Neuronal stem cell (in vitro differentiated cells): Measurements from ENCODE around the gene C3orf33.

ENCODE experiments used
- DNase-seq: peaks from one replicate; pipeline ENCODE4 v3.0.0-alpha.2; 2013; ENCODE audit warnings: low spot score
- H2AFZ ChIP-seq: one replicate; pipeline ENCODE4 v1.6.1; 2013; ENCODE audit warnings: mild to moderate bottlenecking, low read length, inconsistent platforms
- H2AK5ac ChIP-seq: 2 replicates; pipeline ENCODE4 v1.6.1; 2013; ENCODE audit warnings: low read depth, mild to moderate bottlenecking, inconsistent platforms, low read length, moderate library complexity, mixed read lengths
- H2BK120ac ChIP-seq: 2 replicates; pipeline ENCODE4 v1.6.1; 2013; ENCODE audit warnings: low read depth, mild to moderate bottlenecking, inconsistent platforms, low read length, moderate library complexity, mixed read lengths
- H2BK12ac ChIP-seq: one replicate; pipeline ENCODE4 v1.6.1; 2013; ENCODE audit warnings: low read length, inconsistent platforms
- H2BK15ac ChIP-seq: 2 replicates; pipeline ENCODE4 v1.6.1; 2013; ENCODE audit warnings: mild to moderate bottlenecking, low read length, inconsistent platforms, mixed read lengths
- H2BK5ac ChIP-seq: one replicate; pipeline ENCODE4 v1.6.1; 2013; ENCODE audit warnings: inconsistent platforms, mild to moderate bottlenecking, low read length, moderate library complexity
- H3K14ac ChIP-seq: one replicate; pipeline ENCODE4 v1.6.1; 2013; ENCODE audit warnings: low read length, inconsistent platforms
- H3K18ac ChIP-seq: 2 replicates; pipeline ENCODE4 v1.6.1; 2013; ENCODE audit warnings: low read length, inconsistent platforms
- H3K23ac ChIP-seq: 2 replicates; pipeline ENCODE4 v1.6.1; 2013; ENCODE audit warnings: low read depth, mild to moderate bottlenecking, mixed read lengths, low read length, inconsistent platforms; ENCODE audit not compliant: poor library complexity
- H3K27ac ChIP-seq: replicated peaks from 3 replicates; pipeline ENCODE4 v1.5.1; 2013; ENCODE audit warnings: low read length, inconsistent platforms
- H3K27me3 ChIP-seq, 3 experiments: 2 replicates each; pipeline ENCODE4 v1.6.1; 2013; ENCODE audit warnings: low read length in 3 of 3, mild to moderate bottlenecking in 2 of 3, inconsistent platforms in 1 of 3, low read depth in 1 of 3, mixed read lengths in 1 of 3, moderate library complexity in 1 of 3; ENCODE audit not compliant: control insufficient read depth in 3 of 3, insufficient read depth in 3 of 3
- H3K36me3 ChIP-seq, 2 donors: replicated peaks in 1 of 2; 2 replicates each; pipeline ENCODE4 v1.6.1; 2013; ENCODE audit warnings: low read length in 2 of 2; ENCODE audit not compliant: control insufficient read depth in 2 of 2, insufficient read depth in 2 of 2
- H3K4ac ChIP-seq: 2 replicates; pipeline ENCODE4 v1.6.1; 2013; ENCODE audit warnings: inconsistent platforms, mild to moderate bottlenecking, low read length, moderate library complexity
- H3K4me1 ChIP-seq, 2 donors: 1 replicate in 1 of 2; 2 replicates in 1 of 2; pipeline ENCODE4 v1.6.1; 2013; ENCODE audit warnings: low read length in 2 of 2, low read depth in 1 of 2; ENCODE audit not compliant: control insufficient read depth in 2 of 2, insufficient read depth in 1 of 2
- H3K4me2 ChIP-seq: one replicate; pipeline ENCODE4 v1.6.1; 2013; ENCODE audit warnings: mild to moderate bottlenecking, low read length, inconsistent platforms; ENCODE audit not compliant: insufficient read depth, poor library complexity, severe bottlenecking
- H3K4me3 ChIP-seq, 2 donors: 2 replicates each; pipeline ENCODE4 v1.5.1; 2013; ENCODE audit warnings: low read length in 2 of 2, mild to moderate bottlenecking in 2 of 2, inconsistent platforms in 1 of 2, moderate library complexity in 1 of 2
- H3K79me1 ChIP-seq: one replicate; pipeline ENCODE4 v1.6.1; 2013; ENCODE audit warnings: low read depth, mild to moderate bottlenecking, inconsistent platforms, low read length, moderate library complexity
- H3K9ac ChIP-seq: one replicate; pipeline ENCODE4 v1.6.1; 2013; ENCODE audit warnings: mild to moderate bottlenecking, low read depth, low read length, inconsistent platforms; ENCODE audit not compliant: poor library complexity
- H3K9me3 ChIP-seq, 2 donors: replicated peaks in 1 of 2; 2 replicates each; pipeline versions ENCODE3 to v1.6.1; 2013; ENCODE audit warnings: low read length in 2 of 2, mild to moderate bottlenecking in 2 of 2, inconsistent platforms in 1 of 2, low read depth in 1 of 2, mixed read lengths in 1 of 2, moderate library complexity in 1 of 2; ENCODE audit not compliant: control insufficient read depth in 2 of 2, insufficient read depth in 1 of 2
- H4K8ac ChIP-seq: one replicate; pipeline ENCODE4 v1.6.1; 2013; ENCODE audit warnings: low read depth, mild to moderate bottlenecking, inconsistent platforms, low read length, moderate library complexity
- H4K91ac ChIP-seq: one replicate; pipeline ENCODE4 v1.6.1; 2013; ENCODE audit warnings: low read length, low read depth, mild to moderate bottlenecking, inconsistent platforms; ENCODE audit not compliant: poor library complexity
- WGBS, 2 donors: extraction: QIAGEN DNeasy Blood & Tissue Kit; methylation state at CpG; one replicate each; pipeline ENCODE4 v1.1.7; 2013; ENCODE audit warnings: missing lambda C conversion rate in 2 of 2, mixed read lengths in 1 of 2; ENCODE audit not compliant: insufficient read length in 2 of 2, insufficient replicate concordance in 1 of 2; ENCODE audit errors: extremely low coverage in 2 of 2; 5-methylcytosine and 5-hydroxymethylcytosine counted together

C3orf33 gene

GRCh38 chr3:155760653-155761052 lies 45.4 kb downstream of the C3orf33 start:
- Histone ChIP-seq H3K14ac (no peak overlapping the region), H2BK5ac (no peak overlapping the region), H3K9ac (no peak overlapping the region), H3K27ac (no peak overlapping the region), H3K23ac (no peak overlapping the region), H3K9me3 (no peaks in the 10 kb centered on the region), H2AFZ (no peak overlapping the region), H3K4ac (no peak overlapping the region), H2BK120ac (no peak overlapping the region), H3K36me3 (peaks cover 0 to 21% of the 10 kb centered on the region in 2 donors), H4K91ac (no peak overlapping the region), H3K4me3 (no peak overlapping the region), H2AK5ac (no peak overlapping the region), H3K18ac (no peak overlapping the region), H3K79me1 (no peaks in the 10 kb centered on the region), H4K8ac (no peak overlapping the region), H3K4me2 (no peak overlapping the region), H3K27me3 (no peaks in the 10 kb centered on the region), H2BK15ac (no peak overlapping the region), H3K4me1 (no peaks in the 10 kb centered on the region), H2BK12ac (no peak overlapping the region)
- no CpG with 5 or more reads among the region's 4 CpGs for WGBS, 2 donors
- DNase-seq: no peak

- H3K14ac ChIP-seq: no peak overlapping the region
- DNase-seq: no peak
- no peak overlapping the region for H3K9ac ChIP-seq
- H4K91ac ChIP-seq: no peak overlapping the region
- H3K4me3 ChIP-seq: no peak overlapping the region
- no peaks in the 10 kb centered on the region for H3K79me1 ChIP-seq
- H2BK120ac ChIP-seq: no peak overlapping the region
- H3K27me3 ChIP-seq: no peaks in the 10 kb centered on the region
- no peak overlapping the region for H2BK15ac ChIP-seq
- no peak overlapping the region for H3K18ac ChIP-seq
- no CpG with 5 or more reads among the region's 7 CpGs for WGBS, 2 donors
- H3K4me2 ChIP-seq: no peak overlapping the region
- H3K27ac ChIP-seq: no peak overlapping the region
- peaks cover 0 to 3% of the 10 kb centered on the region in 2 donors for H3K4me1 ChIP-seq
- H2AFZ ChIP-seq: no peak overlapping the region
- no peak overlapping the region for H2BK12ac ChIP-seq
- no peak overlapping the region for H2BK5ac ChIP-seq
- H3K4ac ChIP-seq: no peak overlapping the region
- H3K9me3 ChIP-seq: no peaks in the 10 kb centered on the region
- H3K36me3 ChIP-seq: peaks cover 0 to 8% of the 10 kb centered on the region in 2 donors
- H4K8ac ChIP-seq: no peak overlapping the region
- H3K23ac ChIP-seq: no peak overlapping the region
- no peak overlapping the region for H2AK5ac ChIP-seq
These were observed 48.5 kb downstream of the C3orf33 start for GRCh38 chr3:155757577-155757976.

- no peaks in the 10 kb centered on the region for H3K9me3 ChIP-seq
- H3K4me2 ChIP-seq: no peak overlapping the region
- H2BK5ac ChIP-seq: no peak overlapping the region
- no peak overlapping the region for H3K14ac ChIP-seq
- H3K4me1 ChIP-seq: peaks cover 12 to 22% of the 10 kb centered on the region in 2 donors
- DNase-seq: no peak
- no peak overlapping the region for H2AK5ac ChIP-seq
- H2AFZ ChIP-seq: no peak overlapping the region
- no CpG with 5 or more reads among the region's 11 CpGs for WGBS, 2 donors
- H3K27me3 ChIP-seq: no peaks in the 10 kb centered on the region
- H2BK15ac ChIP-seq: no peak overlapping the region
- no peaks in the 10 kb centered on the region for H3K36me3 ChIP-seq
- no peak overlapping the region for H3K4ac ChIP-seq
- H3K4me3 ChIP-seq: no peak overlapping the region
- H2BK120ac ChIP-seq: no peak overlapping the region
- no peak overlapping the region for H4K8ac ChIP-seq
- no peaks in the 10 kb centered on the region for H3K79me1 ChIP-seq
- H3K18ac ChIP-seq: no peak overlapping the region
- no peak overlapping the region for H4K91ac ChIP-seq
- no peak overlapping the region for H3K27ac ChIP-seq
- no peak overlapping the region for H3K9ac ChIP-seq
- H3K23ac ChIP-seq: no peak overlapping the region
- no peak overlapping the region for H2BK12ac ChIP-seq
These were observed 52.9 kb downstream of the C3orf33 start for GRCh38 chr3:155753038-155753639.

GRCh38 chr3:155748611-155749365 lies 57.3 kb downstream of the C3orf33 start:
- Histone ChIP-seq H2BK120ac (no peak overlapping the region), H3K23ac (no peak overlapping the region), H2BK15ac (no peak overlapping the region), H3K4me2 (no peak overlapping the region), H2BK12ac (no peak overlapping the region), H3K27me3 (no peaks in the 10 kb centered on the region), H3K9ac (no peak overlapping the region), H3K18ac (no peak overlapping the region), H3K4ac (no peak overlapping the region), H3K27ac (no peak overlapping the region), H2BK5ac (no peak overlapping the region), H2AFZ (peak overlapping the region; percentile 57), H4K8ac (no peak overlapping the region), H3K36me3 (no peaks in the 10 kb centered on the region), H3K79me1 (peaks cover 1% of the 10 kb centered on the region), H4K91ac (no peak overlapping the region), H3K4me3 (no peak overlapping the region), H3K9me3 (no peaks in the 10 kb centered on the region), H3K4me1 (peaks cover 16 to 42% of the 10 kb centered on the region in 2 donors), H2AK5ac (no peak overlapping the region), H3K14ac (no peak overlapping the region)
- WGBS, 2 donors: no CpG with 5 or more reads among the region's 8 CpGs
- DNase-seq: no peak
